Upper lobe of left lung (tissue), 6 donors: ENCODE results near the gene LAMC2. TPM values are rescaled to one million over a fixed set of nuclear protein-coding genes. Genes with fewer than 3 reads are reported as not detected.

Experiments
- ATAC-seq, 2 donors: fragments of 200-7000 bp; cut with Tn5 transposase; one replicate each; pipeline ENCODE4 v1.9.1; 2022; ENCODE audit warnings: mild to moderate bottlenecking in 2 of 2, moderate library complexity in 2 of 2; ENCODE audit not compliant: low FRiP score in 2 of 2
- DNase-seq, 2 donors: peaks; one replicate each; pipeline ENCODE4 v3.0.0-alpha.2; 2019 to 2020
- H3K27ac ChIP-seq, 4 donors: fragments of 200-600 bp; sonication (generic); one replicate each; pipeline ENCODE4 v1.5.1; 2016 to 2019
- H3K27me3 ChIP-seq, 4 donors: fragments of 200-600 bp; sonication (generic); one replicate each; pipeline ENCODE4 v1.5.1; 2017 to 2019
- H3K36me3 ChIP-seq, 4 donors: fragments of 200-600 bp; sonication (generic); one replicate each; pipeline ENCODE4 v1.5.1; 2016 to 2019
- H3K4me1 ChIP-seq, 4 donors: fragments of 200-600 bp; sonication (generic); one replicate each; pipeline ENCODE4 v1.5.1; 2018 to 2019
- H3K4me3 ChIP-seq, 4 donors: fragments of 200-600 bp; sonication (generic); one replicate each; pipeline ENCODE4 v1.5.1; 2017 to 2019; ENCODE audit warnings: mild to moderate bottlenecking in 2 of 4, moderate library complexity in 1 of 4
- H3K9me3 ChIP-seq, 4 donors: fragments of 200-600 bp; sonication (generic); one replicate each; pipeline ENCODE4 v1.5.1; 2018 to 2019
- EP300 ChIP-seq, 4 donors: sonication (generic); formaldehyde crosslinking; IDR thresholded peaks; one replicate each; pipeline ENCODE4 v1.5.1; 2017; ENCODE audit warnings: antibody characterized with exemption in 4 of 4, control low read depth in 2 of 4
- POLR2A ChIP-seq, 4 donors: fragments of 450-650 bp; IDR thresholded peaks; one replicate each; pipeline ENCODE4 v1.5.1; 2016 to 2017; ENCODE audit warnings: antibody characterized with exemption in 4 of 4, mild to moderate bottlenecking in 2 of 4
- POLR2AphosphoS5 ChIP-seq, 2 donors: sonication (generic); formaldehyde crosslinking; IDR thresholded peaks; one replicate each; pipeline ENCODE4 v1.5.1; 2017; ENCODE audit warnings: antibody characterized with exemption in 2 of 2
- WGBS, 2 donors: methylation state at CpG; one replicate each; pipeline ENCODE4 v1.1.5; 2017 to 2018; 5-methylcytosine and 5-hydroxymethylcytosine counted together
- total RNA-seq, 6 donors: library from RNA; depleted of rRNA in 4 of 6; stranded (reverse); fragments of >200 nt in 4 of 6; gene quantifications; one replicate each; pipeline versions ENCODE4 v1.1.0 to v1.2.1, GENCODE V29; 2016 to 2021
- TF ChIP-seq, protein P1 (sequence below), 6 experiments: fragments of 450-650 bp in 4 of 6; fragments of 200-600 bp in 2 of 6; sonication (generic) in 2 of 6; IDR thresholded peaks; one replicate each; pipeline ENCODE4 v1.5.1; 2016 to 2019; ENCODE audit warnings: antibody characterized with exemption in 6 of 6
- donor health status: DM: no; HTN: no; CAD: no; lungs with moderate emphysema.
- donor health status: DM: no; HTN: yes; CAD: no; lungs with severe emphysema.

Gene LAMC2
- total RNA-seq, 6 donors from 2014 or later, result 10.5 to 74.6 (median 46.1) TPM

DNA sequence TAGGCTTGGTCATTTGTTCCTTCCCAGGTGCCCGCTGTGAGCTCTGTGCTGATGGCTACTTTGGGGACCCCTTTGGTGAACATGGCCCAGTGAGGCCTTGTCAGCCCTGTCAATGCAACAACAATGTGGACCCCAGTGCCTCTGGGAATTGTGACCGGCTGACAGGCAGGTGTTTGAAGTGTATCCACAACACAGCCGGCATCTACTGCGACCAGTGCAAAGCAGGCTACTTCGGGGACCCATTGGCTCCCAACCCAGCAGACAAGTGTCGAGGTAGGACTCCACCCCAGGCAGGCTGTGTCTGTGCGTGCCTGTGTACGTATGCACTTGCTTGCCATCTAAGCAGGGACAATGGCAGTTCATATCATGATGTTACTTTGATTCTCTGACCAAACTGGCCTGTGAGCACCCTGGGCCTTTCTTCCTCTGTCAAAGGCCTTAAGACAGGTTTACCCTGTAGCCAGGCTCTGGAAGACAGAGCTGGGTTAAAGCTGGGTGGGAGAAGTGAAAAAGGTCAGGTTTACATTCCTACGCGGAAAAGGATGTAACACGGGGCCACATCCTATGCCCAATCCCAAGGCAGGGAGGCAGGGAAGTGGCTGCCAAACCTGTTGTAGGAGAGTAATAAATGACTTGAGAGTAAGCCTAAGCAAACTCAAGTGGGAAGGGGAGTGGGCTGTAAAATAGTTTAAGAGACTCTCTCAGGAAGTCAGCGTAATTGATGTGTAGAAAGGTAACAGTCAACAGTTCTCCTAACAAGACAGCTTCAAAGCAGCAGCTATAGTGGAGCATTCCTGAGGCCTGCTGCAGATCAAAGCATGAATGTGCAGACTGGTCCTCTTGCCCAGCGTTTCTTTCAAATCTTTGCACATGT is 42.5 kb downstream of the LAMC2 start:
- H3K4me1 ChIP-seq, result no peaks in the 10 kb centered on the region
- no peak overlapping the region for H3K27ac ChIP-seq
- peak in 1 of 2 donors; percentile 43 for ATAC-seq
- 77 to 88% methylated on average over 10 to 13 of the region's 13 CpGs for WGBS, 2 donors
- no peak for DNase-seq
- no peaks in the 10 kb centered on the region for H3K27me3 ChIP-seq
- no peak overlapping the region for H3K4me3 ChIP-seq
- H3K36me3 ChIP-seq, result no peaks in the 10 kb centered on the region
- TF ChIP-seq, protein P1, sequence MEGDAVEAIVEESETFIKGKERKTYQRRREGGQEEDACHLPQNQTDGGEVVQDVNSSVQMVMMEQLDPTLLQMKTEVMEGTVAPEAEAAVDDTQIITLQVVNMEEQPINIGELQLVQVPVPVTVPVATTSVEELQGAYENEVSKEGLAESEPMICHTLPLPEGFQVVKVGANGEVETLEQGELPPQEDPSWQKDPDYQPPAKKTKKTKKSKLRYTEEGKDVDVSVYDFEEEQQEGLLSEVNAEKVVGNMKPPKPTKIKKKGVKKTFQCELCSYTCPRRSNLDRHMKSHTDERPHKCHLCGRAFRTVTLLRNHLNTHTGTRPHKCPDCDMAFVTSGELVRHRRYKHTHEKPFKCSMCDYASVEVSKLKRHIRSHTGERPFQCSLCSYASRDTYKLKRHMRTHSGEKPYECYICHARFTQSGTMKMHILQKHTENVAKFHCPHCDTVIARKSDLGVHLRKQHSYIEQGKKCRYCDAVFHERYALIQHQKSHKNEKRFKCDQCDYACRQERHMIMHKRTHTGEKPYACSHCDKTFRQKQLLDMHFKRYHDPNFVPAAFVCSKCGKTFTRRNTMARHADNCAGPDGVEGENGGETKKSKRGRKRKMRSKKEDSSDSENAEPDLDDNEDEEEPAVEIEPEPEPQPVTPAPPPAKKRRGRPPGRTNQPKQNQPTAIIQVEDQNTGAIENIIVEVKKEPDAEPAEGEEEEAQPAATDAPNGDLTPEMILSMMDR (IDR thresholded peaks at IDR 0.05), result peak in 1 of 6 experiments; percentile 10
- no peak for TF ChIP-seq EP300 (IDR thresholded peaks at IDR 0.05)
- H3K9me3 ChIP-seq, result no peaks in the 10 kb centered on the region

DNA sequence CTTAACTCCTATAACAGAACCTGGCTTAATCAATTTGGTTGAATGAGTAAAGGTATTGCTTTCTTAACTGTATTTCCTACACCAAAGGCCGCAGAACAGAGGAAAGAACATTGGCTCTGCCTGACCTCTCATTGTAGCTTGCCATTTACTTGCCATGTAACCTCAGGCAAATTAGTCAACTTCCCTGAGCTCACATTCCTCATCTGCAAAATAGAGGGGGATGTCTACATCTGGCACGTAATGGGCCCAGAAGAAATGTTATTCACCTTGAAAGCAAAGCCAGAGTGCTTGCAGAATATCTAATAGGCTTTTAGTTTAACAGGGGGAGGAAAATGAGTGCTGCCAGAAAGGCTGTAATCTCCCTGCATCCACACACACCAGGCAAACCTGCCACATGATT is 44.3 kb downstream of the LAMC2 start:
- TF ChIP-seq, protein P1 (IDR thresholded peaks at IDR 0.05), result no peak
- TF ChIP-seq EP300 (IDR thresholded peaks at IDR 0.05) (no peak), POLR2AphosphoS5 (IDR thresholded peaks at IDR 0.05) (no peak), POLR2A (IDR thresholded peaks at IDR 0.05) (no peak)
- no peak overlapping the region for H3K4me3 ChIP-seq
- no peak overlapping the region for H3K27ac ChIP-seq
- H3K4me1 ChIP-seq, result peaks cover 5 to 13% (median 10%) of the 10 kb centered on the region in 4 donors
- H3K36me3 ChIP-seq, result no peaks in the 10 kb centered on the region
- ATAC-seq, result no peak
- 84 to 85% methylated on average over 2 of the region's 2 CpGs for WGBS, 2 donors
- DNase-seq, result no peak
- no peaks in the 10 kb centered on the region for H3K27me3 ChIP-seq
- H3K9me3 ChIP-seq, result no peaks in the 10 kb centered on the region

DNA sequence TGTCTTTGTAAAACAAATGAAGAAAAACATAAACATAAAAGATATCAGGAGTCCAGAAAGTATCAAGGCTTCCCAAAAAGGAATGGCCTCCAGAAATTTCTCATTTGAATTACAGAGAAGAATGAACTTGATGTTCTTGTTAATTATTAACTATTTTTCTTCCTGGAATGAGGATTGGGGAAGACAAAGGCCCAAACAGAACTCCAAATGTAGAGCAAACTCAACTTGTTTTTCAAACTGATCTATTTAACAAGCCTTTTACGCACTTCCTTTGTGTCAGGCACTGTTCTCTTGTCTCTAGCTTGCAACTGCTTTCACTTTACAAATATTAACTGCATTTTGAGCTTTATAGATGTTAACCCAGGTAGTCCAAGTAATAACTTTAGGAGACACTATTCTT is 45.5 kb downstream of the LAMC2 start:
- ATAC-seq, result no peak
- TF ChIP-seq EP300 (IDR thresholded peaks at IDR 0.05) (no peak), POLR2A (IDR thresholded peaks at IDR 0.05) (no peak), POLR2AphosphoS5 (IDR thresholded peaks at IDR 0.05) (no peak)
- TF ChIP-seq, protein P1 (IDR thresholded peaks at IDR 0.05), result no peak
- H3K27ac ChIP-seq, result no peak overlapping the region
- H3K27me3 ChIP-seq, result no peaks in the 10 kb centered on the region
- H3K36me3 ChIP-seq, result no peaks in the 10 kb centered on the region
- WGBS, 2 donors, result 97% methylated on average over 1 of the region's 1 CpG
- no peak overlapping the region for H3K4me3 ChIP-seq
- no peaks in the 10 kb centered on the region for H3K9me3 ChIP-seq
- no peak for DNase-seq
- peaks cover 5 to 13% (median 10%) of the 10 kb centered on the region in 4 donors for H3K4me1 ChIP-seq

DNA sequence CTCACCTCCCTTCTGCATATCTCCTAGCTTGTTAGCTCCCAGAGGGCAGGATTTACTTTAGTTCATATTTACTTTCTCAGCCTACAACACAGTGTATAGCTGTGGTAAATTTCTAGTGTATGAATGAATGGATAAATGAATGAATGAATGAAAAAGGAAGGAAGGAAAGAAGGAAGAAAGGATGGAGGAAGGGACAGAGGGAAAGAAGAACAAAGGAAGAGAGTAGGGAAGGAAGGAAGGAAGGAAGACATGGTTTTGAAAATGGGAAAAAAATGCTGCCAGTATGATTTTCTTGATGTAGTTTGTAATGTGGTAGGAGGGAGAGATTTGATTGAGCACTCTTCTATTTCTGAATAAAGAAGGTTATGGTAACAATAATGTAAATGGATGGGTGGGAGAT is 47.0 kb downstream of the LAMC2 start:
- Histone ChIP-seq H3K4me1 (peaks cover 5 to 13% (median 12%) of the 10 kb centered on the region in 4 donors), H3K4me3 (no peak overlapping the region), H3K27ac (no peak overlapping the region), H3K27me3 (no peaks in the 10 kb centered on the region), H3K9me3 (no peaks in the 10 kb centered on the region), H3K36me3 (no peaks in the 10 kb centered on the region)
- no peak for ATAC-seq
- TF ChIP-seq POLR2AphosphoS5 (IDR thresholded peaks at IDR 0.05), result no peak
- TF ChIP-seq, protein P1 (IDR thresholded peaks at IDR 0.05), result no peak
- no peak for TF ChIP-seq POLR2A (IDR thresholded peaks at IDR 0.05)
- TF ChIP-seq EP300 (IDR thresholded peaks at IDR 0.05), result no peak
- DNase-seq, result no peak
